ENCODE measurements around the gene CYB561A3.
A peak's percentile ranks its signal among the peaks of the same experiment; 100 is the strongest.

Gene CYB561A3

GRCh38 chr11:61369372-61370348 is 8.0 kb upstream of the CYB561A3 start:
- no peak for FAIRE-seq
- peak; percentile 57 for DNase-seq (ENCODE audit: low spot score)

- no peak for DNase-seq (ENCODE audit: low spot score)
These were observed 7.0 kb upstream of the CYB561A3 start for GRCh38 chr11:61368646-61369045.

GRCh38 chr11:61367406-61367805 is 5.7 kb upstream of the CYB561A3 start:
- DNase-seq (ENCODE audit: low spot score) (no peak), FAIRE-seq (no peak)

More at GRCh38 chr11:61368646-61369045, 7.0 kb upstream of the CYB561A3 start:
- no peak for FAIRE-seq

- FAIRE-seq = no peak
These were observed 2.5 kb upstream of the CYB561A3 start for GRCh38 chr11:61364012-61364675.

GRCh38 chr11:61362542-61362875 is 827 bp upstream of the CYB561A3 start:
- DNase-seq (ENCODE audit: low spot score) (no peak), FAIRE-seq (no peak)

More at GRCh38 chr11:61364012-61364675, 2.5 kb upstream of the CYB561A3 start:
- DNase-seq (ENCODE audit: low spot score) = no peak

GRCh38 chr11:61361237-61361740 is 393 bp downstream of the CYB561A3 start:
- DNase-seq (ENCODE audit: low spot score) = no peak
- FAIRE-seq = no peak

- FAIRE-seq (no peak), DNase-seq (ENCODE audit: low spot score) (no peak)
These were observed 2.2 kb downstream of the CYB561A3 start for GRCh38 chr11:61359516-61359915.

GRCh38 chr11:61358566-61358965 is 3.1 kb downstream of the CYB561A3 start:
- FAIRE-seq (no peak), DNase-seq (ENCODE audit: low spot score) (no peak)

GRCh38 chr11:61357894-61358239 is 3.8 kb downstream of the CYB561A3 start:
- no peak for DNase-seq (ENCODE audit: low spot score)
- no peak for FAIRE-seq

GRCh38 chr11:61357233-61357893 is 4.3 kb downstream of the CYB561A3 start:
- no peak for DNase-seq (ENCODE audit: low spot score)
- no peak for FAIRE-seq

GRCh38 chr11:61356706-61357105 is 5.0 kb downstream of the CYB561A3 start:
- DNase-seq (ENCODE audit: low spot score) (no peak), FAIRE-seq (no peak)

GRCh38 chr11:61354208-61354607 is 7.5 kb downstream of the CYB561A3 start:
- DNase-seq (ENCODE audit: low spot score) = no peak
- no peak for FAIRE-seq

- DNase-seq (ENCODE audit: low spot score) (no peak), FAIRE-seq (no peak)
These were observed 8.3 kb downstream of the CYB561A3 start for GRCh38 chr11:61353131-61354067.

- DNase-seq (ENCODE audit: low spot score) (no peak), FAIRE-seq (no peak)
These were observed 9.6 kb downstream of the CYB561A3 start for GRCh38 chr11:61352038-61352437.

GRCh38 chr11:61350803-61351202 is 10.9 kb downstream of the CYB561A3 start:
- DNase-seq (ENCODE audit: low spot score) (no peak), FAIRE-seq (no peak)

- FAIRE-seq (no peak), DNase-seq (ENCODE audit: low spot score) (no peak)
These were observed 11.3 kb downstream of the CYB561A3 start for GRCh38 chr11:61350336-61350735.

- DNase-seq (ENCODE audit: low spot score) = no peak
- no peak for FAIRE-seq
These were observed 11.8 kb downstream of the CYB561A3 start for GRCh38 chr11:61349916-61350315.

GRCh38 chr11:61349189-61349751 is 12.4 kb downstream of the CYB561A3 start:
- FAIRE-seq (no peak), DNase-seq (ENCODE audit: low spot score) (no peak)

- FAIRE-seq = no peak
- DNase-seq (ENCODE audit: low spot score) = no peak
These were observed 13.7 kb downstream of the CYB561A3 start for GRCh38 chr11:61347916-61348461.
